ENCODE results near the gene OR52E4. TPM values are rescaled to one million over a fixed set of nuclear protein-coding genes. Genes with fewer than 3 reads are reported as not detected.

OR52E4 gene
- total and polyA plus RNA-seq, 2 donors (not counting 1 experiment from before 2014, with no cell fraction given), result not detected

DNA sequence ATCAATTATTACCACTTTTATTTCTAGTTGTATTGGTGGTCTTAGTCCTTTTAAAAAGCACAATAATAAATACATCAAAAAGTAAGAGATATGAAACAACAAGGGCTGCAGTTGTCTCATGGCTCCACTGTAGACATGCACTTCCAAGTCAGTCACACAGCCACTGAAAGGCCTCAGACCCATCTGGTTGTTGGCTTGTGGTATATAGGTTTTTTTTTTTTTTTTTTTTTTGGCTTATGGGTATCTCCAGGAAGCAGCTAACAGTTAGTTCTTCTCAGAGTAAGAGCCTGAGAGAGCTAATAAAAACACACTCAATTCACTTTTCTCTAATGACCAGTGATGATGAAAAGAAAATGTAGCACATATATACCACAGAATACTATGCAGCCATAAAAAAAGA, 32.7 kb upstream of the OR52E4 start:
- Histone ChIP-seq H3K27ac (ENCODE audit: insufficient read depth, low read length) (no peak overlapping the region), H3K4me3 (replicated peaks in 1 of 4; ENCODE audit: control extremely low read depth in 1 of 4, insufficient read depth in 1 of 4, low read depth in 3 of 4, low read length in 4 of 4) (no peak overlapping the region), H3K36me3 (ENCODE audit: control insufficient read depth, insufficient read depth, low read length) (no peaks in the 10 kb centered on the region), H4K20me1 (ENCODE audit: control insufficient read depth, extremely low read depth, insufficient read depth, low read length) (no peaks in the 10 kb centered on the region), H3K27me3 (ENCODE audit: control insufficient read depth, insufficient read depth, low read length) (no peaks in the 10 kb centered on the region), H3K4me2 (ENCODE audit: extremely low read depth, insufficient read depth, low read length) (no peak overlapping the region), H3K4me1 (ENCODE audit: control insufficient read depth, extremely low read depth, insufficient read depth, low read length) (no peaks in the 10 kb centered on the region), H2AFZ (ENCODE audit: low read length) (no peak overlapping the region), H3K9me3 (ENCODE audit: control insufficient read depth, insufficient read depth, low read depth, low read length) (no peaks in the 10 kb centered on the region), H3K79me2 (ENCODE audit: control insufficient read depth, insufficient read depth, low read length) (no peaks in the 10 kb centered on the region), H3K9ac (ENCODE audit: insufficient read depth, low read length) (no peak overlapping the region)
- no peak for DNase-seq (ENCODE audit: low read depth in 2 of 2)
- TF ChIP-seq, protein P1, sequence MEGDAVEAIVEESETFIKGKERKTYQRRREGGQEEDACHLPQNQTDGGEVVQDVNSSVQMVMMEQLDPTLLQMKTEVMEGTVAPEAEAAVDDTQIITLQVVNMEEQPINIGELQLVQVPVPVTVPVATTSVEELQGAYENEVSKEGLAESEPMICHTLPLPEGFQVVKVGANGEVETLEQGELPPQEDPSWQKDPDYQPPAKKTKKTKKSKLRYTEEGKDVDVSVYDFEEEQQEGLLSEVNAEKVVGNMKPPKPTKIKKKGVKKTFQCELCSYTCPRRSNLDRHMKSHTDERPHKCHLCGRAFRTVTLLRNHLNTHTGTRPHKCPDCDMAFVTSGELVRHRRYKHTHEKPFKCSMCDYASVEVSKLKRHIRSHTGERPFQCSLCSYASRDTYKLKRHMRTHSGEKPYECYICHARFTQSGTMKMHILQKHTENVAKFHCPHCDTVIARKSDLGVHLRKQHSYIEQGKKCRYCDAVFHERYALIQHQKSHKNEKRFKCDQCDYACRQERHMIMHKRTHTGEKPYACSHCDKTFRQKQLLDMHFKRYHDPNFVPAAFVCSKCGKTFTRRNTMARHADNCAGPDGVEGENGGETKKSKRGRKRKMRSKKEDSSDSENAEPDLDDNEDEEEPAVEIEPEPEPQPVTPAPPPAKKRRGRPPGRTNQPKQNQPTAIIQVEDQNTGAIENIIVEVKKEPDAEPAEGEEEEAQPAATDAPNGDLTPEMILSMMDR (conservative IDR thresholded peaks at IDR 0.05 in 1 of 2, IDR thresholded peaks at IDR 0.05 in 1 of 2; ENCODE audit: low read depth in 1 of 2, low read length in 2 of 2), result no peak
- no peak for TF ChIP-seq EZH2 (IDR thresholded peaks at IDR 0.05; ENCODE audit: low read length, missing control alignments)

DNA sequence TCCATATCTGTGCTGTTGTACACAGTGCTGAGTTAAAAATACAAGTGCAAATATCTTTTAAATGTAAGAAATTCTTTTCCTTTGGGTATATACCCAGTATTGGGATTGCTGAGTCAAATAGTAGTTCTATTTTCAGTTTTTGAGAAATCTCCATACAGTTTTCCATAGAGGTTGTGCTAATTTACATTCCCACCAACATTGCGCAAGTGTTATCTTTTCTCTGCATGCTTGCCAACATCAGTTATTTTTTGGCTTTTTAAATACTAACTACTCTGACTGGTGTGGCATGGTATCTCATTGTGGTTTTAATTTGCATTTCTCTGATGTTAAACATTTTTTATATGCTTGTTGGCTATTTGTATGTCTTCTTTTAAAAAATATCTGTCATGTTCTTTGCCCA, 29.4 kb upstream of the OR52E4 start:
- Histone ChIP-seq H3K36me3 (ENCODE audit: control insufficient read depth, insufficient read depth, low read length) (no peaks in the 10 kb centered on the region), H3K9me3 (ENCODE audit: control insufficient read depth, insufficient read depth, low read depth, low read length) (no peaks in the 10 kb centered on the region)

DNA sequence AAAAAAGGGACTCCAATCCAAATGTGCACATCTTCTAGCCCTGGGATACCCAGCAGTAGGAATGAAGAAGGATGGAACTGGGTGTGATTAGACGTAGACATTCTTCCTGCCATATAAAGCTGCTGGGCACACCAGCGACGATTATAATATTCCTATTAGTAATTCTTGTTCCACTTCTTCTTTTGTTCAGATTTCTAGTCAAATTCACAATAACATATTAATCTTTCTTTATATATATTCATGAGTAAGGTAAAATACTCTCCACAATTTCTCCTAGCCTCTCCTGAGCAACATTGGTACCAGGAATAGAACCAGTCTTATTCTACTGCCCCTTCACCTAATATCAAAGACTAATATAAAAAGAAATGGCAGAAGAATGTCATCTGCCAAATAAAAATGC, 22.8 kb upstream of the OR52E4 start, which contains the start of gene OR52E8:
Gene OR52E8, minus strand, starts transcription at position 101 of the 400 bp plus-strand sequence. Its CDS starts 0 bp downstream, at position 101.
- Histone ChIP-seq H3K79me2 (ENCODE audit: control insufficient read depth, insufficient read depth, low read length) (no peaks in the 10 kb centered on the region), H3K4me1 (ENCODE audit: control insufficient read depth, extremely low read depth, insufficient read depth, low read length) (no peaks in the 10 kb centered on the region), H3K36me3 (ENCODE audit: control insufficient read depth, insufficient read depth, low read length) (no peaks in the 10 kb centered on the region), H3K4me3 (replicated peaks in 1 of 4; ENCODE audit: control extremely low read depth in 1 of 4, insufficient read depth in 1 of 4, low read depth in 3 of 4, low read length in 4 of 4) (no peak within 1 kb of the TSS), H3K27ac (ENCODE audit: insufficient read depth, low read length) (no peak within 1 kb of the TSS), H3K9me3 (ENCODE audit: control insufficient read depth, insufficient read depth, low read depth, low read length) (no peaks in the 10 kb centered on the region), H4K20me1 (ENCODE audit: control insufficient read depth, extremely low read depth, insufficient read depth, low read length) (no peaks in the 10 kb centered on the region), H3K27me3 (ENCODE audit: control insufficient read depth, insufficient read depth, low read length) (no peaks in the 10 kb centered on the region), H3K4me2 (ENCODE audit: extremely low read depth, insufficient read depth, low read length) (no peak within 1 kb of the TSS), H3K9ac (ENCODE audit: insufficient read depth, low read length) (no peak within 1 kb of the TSS), H2AFZ (ENCODE audit: low read length) (no peak within 1 kb of the TSS)
- no peak for TF ChIP-seq EZH2 (IDR thresholded peaks at IDR 0.05; ENCODE audit: low read length, missing control alignments)
- TF ChIP-seq, protein P1 (conservative IDR thresholded peaks at IDR 0.05 in 1 of 2, IDR thresholded peaks at IDR 0.05 in 1 of 2; ENCODE audit: low read depth in 1 of 2, low read length in 2 of 2), result no peak
- DNase-seq (ENCODE audit: low read depth in 2 of 2), result no peak

More for the DNA sequence above, 29.4 kb upstream of the OR52E4 start:
- no peak for TF ChIP-seq EZH2 (IDR thresholded peaks at IDR 0.05; ENCODE audit: low read length, missing control alignments)
- TF ChIP-seq, protein P1 (conservative IDR thresholded peaks at IDR 0.05 in 1 of 2, IDR thresholded peaks at IDR 0.05 in 1 of 2; ENCODE audit: low read depth in 1 of 2, low read length in 2 of 2), result no peak
- Histone ChIP-seq H3K4me1 (ENCODE audit: control insufficient read depth, extremely low read depth, insufficient read depth, low read length) (no peaks in the 10 kb centered on the region), H4K20me1 (ENCODE audit: control insufficient read depth, extremely low read depth, insufficient read depth, low read length) (no peaks in the 10 kb centered on the region), H3K79me2 (ENCODE audit: control insufficient read depth, insufficient read depth, low read length) (no peaks in the 10 kb centered on the region), H3K27ac (ENCODE audit: insufficient read depth, low read length) (no peak overlapping the region), H3K4me3 (replicated peaks in 1 of 4; ENCODE audit: control extremely low read depth in 1 of 4, insufficient read depth in 1 of 4, low read depth in 3 of 4, low read length in 4 of 4) (no peak overlapping the region), H3K4me2 (ENCODE audit: extremely low read depth, insufficient read depth, low read length) (no peak overlapping the region), H3K27me3 (ENCODE audit: control insufficient read depth, insufficient read depth, low read length) (no peaks in the 10 kb centered on the region), H2AFZ (ENCODE audit: low read length) (no peak overlapping the region), H3K9ac (ENCODE audit: insufficient read depth, low read length) (no peak overlapping the region)
- no peak for DNase-seq (ENCODE audit: low read depth in 2 of 2)
